SU-DHL-6 (cell line): ENCODE data around the gene IGF2R.

ENCODE experiments used
- H2AFZ ChIP-seq: fragments of 200-600 bp; sonication (generic); 2 replicates; pipeline ENCODE4 v1.6.1; 2014; ENCODE audit warnings: low read depth, mild to moderate bottlenecking, moderate library complexity, mixed read lengths, antibody characterized with exemption, low read length; ENCODE audit not compliant: severe bottlenecking
- H3F3A ChIP-seq: fragments of 200-600 bp; shearing (Covaris generic); 2 replicates; pipeline ENCODE4 v1.6.0; 2016; ENCODE audit warnings: antibody characterized with exemption, mild to moderate bottlenecking; ENCODE audit not compliant: insufficient read depth
- H3K27ac ChIP-seq: fragments of 200-600 bp; sonication (generic); 2 replicates; pipeline ENCODE4 v1.5.1; 2016; ENCODE audit warnings: low read depth, mild to moderate bottlenecking, low read length, moderate library complexity, mixed read lengths
- H3K27me3 ChIP-seq: fragments of 200-600 bp; sonication (generic), shearing (Covaris generic); 2 replicates; pipeline ENCODE4 v1.6.0; 2014; ENCODE audit warnings: mild to moderate bottlenecking, low read length
- H3K36me3 ChIP-seq: fragments of 200-600 bp; sonication (generic); 2 replicates; pipeline ENCODE4 v1.6.1; 2014; ENCODE audit warnings: mild to moderate bottlenecking, low read length, mixed read lengths
- H3K4me2 ChIP-seq: fragments of 300-600, 200-600 bp; shearing (Covaris generic), sonication (generic); 2 replicates; pipeline ENCODE4 v1.6.0; 2014; ENCODE audit warnings: low read length, low read depth, mild to moderate bottlenecking; ENCODE audit not compliant: poor library complexity, severe bottlenecking
- H3K4me3 ChIP-seq: fragments of 200-600 bp; sonication (generic); 2 replicates; pipeline ENCODE4 v1.5.1; 2014; ENCODE audit warnings: antibody characterized with exemption, low read length, mild to moderate bottlenecking, mixed read lengths; ENCODE audit not compliant: insufficient read depth, poor library complexity, severe bottlenecking
- H3K79me2 ChIP-seq: fragments of 200-600 bp; sonication (generic); 2 replicates; pipeline ENCODE4 v1.6.1; 2014; ENCODE audit warnings: mild to moderate bottlenecking, low read length, moderate library complexity; ENCODE audit not compliant: insufficient read depth
- H3K9ac ChIP-seq: fragments of 200-600 bp; sonication (generic); 2 replicates; pipeline ENCODE4 v1.7.0; 2014; ENCODE audit warnings: mild to moderate bottlenecking, low read length
- H3K9me2 ChIP-seq: fragments of 200-600 bp; sonication (generic); replicated peaks from 2 replicates; pipeline ENCODE4 v1.6.1; 2014; ENCODE audit warnings: low read length; ENCODE audit not compliant: insufficient read depth
- H3K9me3 ChIP-seq: fragments of 200-600 bp; sonication (generic); 2 replicates; pipeline ENCODE4 v1.6.1; 2014; ENCODE audit warnings: low read length, mixed read lengths; ENCODE audit not compliant: insufficient read depth
- H4K20me1 ChIP-seq: fragments of 200-600 bp; sonication (generic); 2 replicates; pipeline ENCODE4 v1.6.1; 2014; ENCODE audit warnings: low read depth, mild to moderate bottlenecking, antibody characterized with exemption, low read length, moderate library complexity, mixed read lengths
- CTCF ChIP-seq: fragments of 200-600 bp; sonication (generic); IDR thresholded peaks from one replicate; pipeline ENCODE4 v1.5.1; 2017; ENCODE audit warnings: antibody characterized with exemption, mild to moderate bottlenecking, low read length, moderate library complexity; ENCODE audit not compliant: insufficient read depth, poor library complexity, severe bottlenecking
- EZH2phosphoT487 ChIP-seq: fragments of 200-600 bp; sonication (generic), shearing (Covaris generic); conservative IDR thresholded peaks from 2 replicates; pipeline ENCODE4 v1.6.1; 2018; ENCODE audit warnings: mild to moderate bottlenecking, antibody characterized with exemption, low read length, moderate library complexity, mixed read lengths

The IGF2R gene

GRCh38 chr6:160160450-160160849 lies 191.6 kb downstream of the IGF2R start:
- TF ChIP-seq CTCF (no peak), EZH2phosphoT487 (no peak)
- H3K9me2 ChIP-seq = no peaks in the 10 kb centered on the region
- no peaks in the 10 kb centered on the region for H4K20me1 ChIP-seq
- no peaks in the 10 kb centered on the region for H3K9me3 ChIP-seq
- H3K4me3 ChIP-seq = no peak overlapping the region
- H3K4me2 ChIP-seq = no peak overlapping the region
- no peak overlapping the region for H3K27ac ChIP-seq
- H3K9ac ChIP-seq = no peak overlapping the region
- H3K27me3 ChIP-seq = no peaks in the 10 kb centered on the region
- no peaks in the 10 kb centered on the region for H3K79me2 ChIP-seq
- no peak overlapping the region for H2AFZ ChIP-seq
- no peaks in the 10 kb centered on the region for H3F3A ChIP-seq
- no peaks in the 10 kb centered on the region for H3K36me3 ChIP-seq
